SK-N-SH (cell line): ENCODE data around the gene AJUBA. TPM values are rescaled to one million over a fixed set of nuclear protein-coding genes. Genes with fewer than 3 reads are reported as not detected.

Experiments
- CTCF ChIA-PET: fragments of 300-600, 350-600 bp; formaldehyde crosslinking; extraction: SDS; loops from one replicate; lab custom pipeline; 2021; lab: Yijun Ruan, JAX
- POLR2A ChIA-PET: fragments of 350-600 bp; sonication (Branson Sonifier 250); formaldehyde crosslinking; extraction: SDS; loops from one replicate; lab custom pipeline; 2020; ENCODE audit warnings: antibody characterized with exemption, inconsistent platforms; lab: Yijun Ruan, JAX
- DNase-seq: peaks from one replicate; pipeline ENCODE4 v3.0.0; 2012
- H2AFZ ChIP-seq: fragments of 200-600 bp; sonication (generic); 2 replicates; pipeline ENCODE4 v1.8.1; 2016; ENCODE audit warnings: antibody characterized with exemption, mild to moderate bottlenecking, low read depth
- H3F3A ChIP-seq: fragments of 200-600 bp; sonication (generic); replicated peaks from 2 replicates; pipeline ENCODE3; 2016; ENCODE audit warnings: antibody characterized with exemption, mild to moderate bottlenecking; ENCODE audit not compliant: insufficient read depth
- H3K27ac ChIP-seq, 2 experiments: fragments of 200-500 bp in 1 of 2; fragments of 200-600 bp in 1 of 2; sonication (Bioruptor generic) in 1 of 2; sonication (generic), shearing (Covaris generic) in 1 of 2; 2 replicates each; pipeline versions ENCODE4 v1.5.1 to v1.6.1; 2014 to 2016; ENCODE audit warnings: low read depth in 2 of 2, inconsistent platforms in 1 of 2, low read length in 1 of 2, mild to moderate bottlenecking in 1 of 2, mixed read lengths in 1 of 2
- H3K27me3 ChIP-seq: fragments of 200-600 bp; sonication (generic), shearing (Covaris generic); 2 replicates; pipeline ENCODE4 v1.6.1; 2016; ENCODE audit warnings: mixed run types; ENCODE audit not compliant: insufficient read depth
- H3K36me3 ChIP-seq, 2 experiments: fragments of 200-500 bp in 1 of 2; fragments of 200-600 bp in 1 of 2; sonication (Bioruptor generic) in 1 of 2; sonication (generic) in 1 of 2; replicated peaks in 1 of 2; 2 replicates each; pipeline versions ENCODE3 to v1.5.1; 2014 to 2016; ENCODE audit warnings: low read length in 1 of 2, mild to moderate bottlenecking in 1 of 2; ENCODE audit not compliant: insufficient read depth in 2 of 2, control insufficient read depth in 1 of 2
- H3K4me1 ChIP-seq, 2 experiments: fragments of 200-500 bp in 1 of 2; fragments of 200-600 bp in 1 of 2; sonication (Bioruptor generic) in 1 of 2; sonication (generic), shearing (Covaris generic) in 1 of 2; 2 replicates each; pipeline versions ENCODE4 v1.5.1 to v1.6.1; 2014 to 2016; ENCODE audit warnings: low read depth in 1 of 2, low read length in 1 of 2, mixed run types in 1 of 2; ENCODE audit not compliant: insufficient read depth in 2 of 2, control insufficient read depth in 1 of 2
- H3K4me2 ChIP-seq: fragments of 200-600 bp; sonication (generic), shearing (Covaris generic); 2 replicates; pipeline ENCODE4 v1.6.1; 2017; ENCODE audit warnings: mixed run types
- H3K4me3 ChIP-seq, 2 experiments: fragments of 200-500 bp in 1 of 2; fragments of 200-600 bp in 1 of 2; sonication (Bioruptor generic) in 1 of 2; sonication (generic), shearing (Covaris generic) in 1 of 2; 2 replicates each; pipeline versions ENCODE4 v1.5.1 to v1.8.1; 2014 to 2016; ENCODE audit warnings: low read depth in 2 of 2, inconsistent platforms in 1 of 2, low read length in 1 of 2, mild to moderate bottlenecking in 1 of 2, mixed read lengths in 1 of 2, moderate library complexity in 1 of 2
- H3K79me2 ChIP-seq: fragments of 200-600 bp; sonication (generic); 2 replicates; pipeline ENCODE4 v1.8.1; 2017; ENCODE audit warnings: mild to moderate bottlenecking; ENCODE audit not compliant: insufficient read depth
- H3K9ac ChIP-seq: fragments of 200-600 bp; sonication (generic); 2 replicates; pipeline ENCODE4 v1.6.1; 2017; ENCODE audit warnings: mixed run types
- H3K9me2 ChIP-seq: fragments of 200-600 bp; sonication (generic); 2 replicates; pipeline ENCODE4 v1.6.1; 2017; ENCODE audit warnings: mixed run types
- H3K9me3 ChIP-seq: fragments of 200-600 bp; sonication (generic); 2 replicates; pipeline ENCODE4 v1.6.1; 2017; ENCODE audit warnings: mixed run types, mild to moderate bottlenecking, moderate library complexity
- H4K20me1 ChIP-seq: fragments of 200-600 bp; sonication (generic); 2 replicates; pipeline ENCODE4 v1.6.1; 2017; ENCODE audit warnings: mild to moderate bottlenecking, mixed run types; ENCODE audit not compliant: insufficient read depth
- EZH2phosphoT487 ChIP-seq: fragments of 200-600 bp; sonication (generic); IDR thresholded peaks from 2 replicates; pipeline ENCODE4 v1.6.1; 2017; ENCODE audit warnings: low read depth, mixed run types, mild to moderate bottlenecking, antibody characterized with exemption, moderate library complexity, borderline replicate concordance
- FOXJ3 ChIP-seq: sonication (generic); formaldehyde crosslinking; IDR thresholded peaks from 2 replicates; pipeline ENCODE4 v1.5.1; 2020; ENCODE audit warnings: mild to moderate bottlenecking, missing genetic modification reagents
- GABPA ChIP-seq: IDR thresholded peaks from 2 replicates; pipeline ENCODE4 v1.4.0; 2012; ENCODE audit warnings: low read depth, mild to moderate bottlenecking
- MXI1 ChIP-seq: IDR thresholded peaks from 2 replicates; pipeline ENCODE4 v1.6.1; 2012; ENCODE audit warnings: mild to moderate bottlenecking, low read depth, low read length, improper control_type of control experiment
- RAD21 ChIP-seq: IDR thresholded peaks from 2 replicates; pipeline ENCODE4 v1.6.1; 2012; ENCODE audit warnings: mild to moderate bottlenecking, low read length
- RCOR1 ChIP-seq: fragments of 150-350 bp; IDR thresholded peaks from 2 replicates; pipeline ENCODE4 v1.6.1; 2017; ENCODE audit warnings: antibody characterized with exemption, low read length
- RFX5 ChIP-seq: IDR thresholded peaks from 2 replicates; pipeline ENCODE4 v1.6.1; 2012; ENCODE audit warnings: mild to moderate bottlenecking, improper control_type of control experiment, low read length
- SIN3A ChIP-seq: IDR thresholded peaks from 2 replicates; pipeline ENCODE4 v1.6.1; 2012; ENCODE audit warnings: low read depth, mild to moderate bottlenecking, low read length, moderate library complexity, borderline replicate concordance
- SMC3 ChIP-seq: IDR thresholded peaks from 2 replicates; pipeline ENCODE4 v1.6.1; 2012; ENCODE audit warnings: low read depth, low read length, improper control_type of control experiment
- TEAD4 ChIP-seq: IDR thresholded peaks from 2 replicates; pipeline ENCODE4 v1.4.0; 2012; ENCODE audit warnings: mild to moderate bottlenecking, borderline replicate concordance; ENCODE audit not compliant: insufficient read depth
- WGBS: methylation state at CpG from one replicate; pipeline ENCODE4 v1.1.6; 2017; ENCODE audit warnings: low lambda C conversion rate; 5-methylcytosine and 5-hydroxymethylcytosine counted together
- polyA plus RNA-seq, 3 experiments: library from polyadenylated mRNA; depleted of rRNA; stranded (reverse); fragments of >200 nt; gene quantifications; 2 replicates each; pipeline ENCODE4 v1.2.3, GENCODE V29; 2012
- TF ChIP-seq, protein P1 (sequence below): IDR thresholded peaks from 2 replicates; pipeline ENCODE4 v1.4.0; 2012; ENCODE audit warnings: low read depth
- TF ChIP-seq, protein P2 (sequence below): IDR thresholded peaks from 2 replicates; pipeline ENCODE4 v1.4.0; 2012; ENCODE audit warnings: low read depth, borderline replicate concordance
- TF ChIP-seq, protein P3 (sequence below): IDR thresholded peaks from 2 replicates; pipeline ENCODE4 v1.6.1; 2012; ENCODE audit warnings: mild to moderate bottlenecking, low read depth, low read length, moderate library complexity
- TF ChIP-seq, protein P4 (sequence below): fragments of 200-600 bp; sonication (generic); IDR thresholded peaks from 2 replicates; pipeline ENCODE4 v1.6.1; 2017; ENCODE audit warnings: antibody characterized with exemption, mild to moderate bottlenecking, moderate library complexity
- TF ChIP-seq, protein P5 (sequence below): IDR thresholded peaks from 2 replicates; pipeline ENCODE4 v1.4.0; 2012; ENCODE audit warnings: low read depth, borderline replicate concordance

The AJUBA gene
- polyA plus RNA-seq, 1 of the 3 experiments (the other 2 are of a cell fraction): 24.4 TPM

DNA sequence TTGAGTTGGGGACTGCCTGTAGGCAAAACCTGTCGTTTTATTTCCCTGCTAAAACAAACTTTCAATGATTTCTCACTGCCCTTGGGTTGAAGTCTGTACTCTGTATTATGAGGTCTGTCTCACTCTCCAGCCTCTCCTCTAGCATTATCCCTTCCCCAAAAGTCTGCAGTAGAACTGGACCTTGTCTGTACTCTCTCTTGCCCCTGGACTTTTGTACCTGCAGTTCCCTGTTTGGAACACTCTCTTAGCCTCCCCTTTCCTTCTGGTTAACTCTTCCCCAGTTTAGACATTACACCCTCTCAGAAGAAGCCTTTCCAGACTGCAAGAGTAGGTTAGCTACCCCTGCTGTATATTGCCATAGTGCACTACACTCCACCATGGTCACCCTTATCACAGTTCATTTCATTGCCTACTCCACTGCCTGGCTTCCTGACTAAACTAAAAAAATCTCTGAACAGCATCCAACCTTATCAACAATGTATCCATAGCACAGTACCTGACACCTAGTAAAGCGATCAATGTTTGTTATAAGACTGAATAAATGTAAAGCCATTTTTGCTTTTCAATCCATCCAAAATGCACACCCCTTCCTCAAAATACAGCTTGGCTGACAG, 3.6 kb upstream of the AJUBA start:
- no peaks in the 10 kb centered on the region for H3K36me3 ChIP-seq
- no peak for DNase-seq
- no peaks in the 10 kb centered on the region for H3K27me3 ChIP-seq
- no peaks in the 10 kb centered on the region for H3K9me2 ChIP-seq
- 12% methylated on average over 2 of the region's 2 CpGs for WGBS
- H4K20me1 ChIP-seq: no peaks in the 10 kb centered on the region
- H3K27ac ChIP-seq: no peak overlapping the region
- no peaks in the 10 kb centered on the region for H3K9me3 ChIP-seq
- POLR2A ChIA-PET: interaction anchor here (1.0 to 2.1 kb wide), 8 partner anchors 10 to 83 kb away, joined by 3 to 27 read pairs (median 4); partner anchors contain the start of gene CDH24
- H3K9ac ChIP-seq: no peak overlapping the region
- H3F3A ChIP-seq: no peaks in the 10 kb centered on the region
- TF ChIP-seq EZH2phosphoT487 (no peak), TEAD4 (no peak), GABPA (no peak)
- TF ChIP-seq, protein P1, sequence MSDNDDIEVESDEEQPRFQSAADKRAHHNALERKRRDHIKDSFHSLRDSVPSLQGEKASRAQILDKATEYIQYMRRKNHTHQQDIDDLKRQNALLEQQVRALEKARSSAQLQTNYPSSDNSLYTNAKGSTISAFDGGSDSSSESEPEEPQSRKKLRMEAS: no peak
- H3K4me3 ChIP-seq: no peak overlapping the region
- H2AFZ ChIP-seq: no peak overlapping the region
- H3K79me2 ChIP-seq: peaks cover 26% of the 10 kb centered on the region
- CTCF ChIA-PET: interaction anchor here (0.6 to 34.9 kb wide), 44 partner anchors 9 to 1167 kb away, joined by 3 to 1566 read pairs (median 6); partner anchors contain the start of genes CDH24, HAUS4, PRMT5 and PSMB11
- peaks cover 0 to 4% of the 10 kb centered on the region in 2 experiments; a peak in 1 of 4 replicates for H3K4me1 ChIP-seq
- H3K4me2 ChIP-seq: no peak overlapping the region

DNA sequence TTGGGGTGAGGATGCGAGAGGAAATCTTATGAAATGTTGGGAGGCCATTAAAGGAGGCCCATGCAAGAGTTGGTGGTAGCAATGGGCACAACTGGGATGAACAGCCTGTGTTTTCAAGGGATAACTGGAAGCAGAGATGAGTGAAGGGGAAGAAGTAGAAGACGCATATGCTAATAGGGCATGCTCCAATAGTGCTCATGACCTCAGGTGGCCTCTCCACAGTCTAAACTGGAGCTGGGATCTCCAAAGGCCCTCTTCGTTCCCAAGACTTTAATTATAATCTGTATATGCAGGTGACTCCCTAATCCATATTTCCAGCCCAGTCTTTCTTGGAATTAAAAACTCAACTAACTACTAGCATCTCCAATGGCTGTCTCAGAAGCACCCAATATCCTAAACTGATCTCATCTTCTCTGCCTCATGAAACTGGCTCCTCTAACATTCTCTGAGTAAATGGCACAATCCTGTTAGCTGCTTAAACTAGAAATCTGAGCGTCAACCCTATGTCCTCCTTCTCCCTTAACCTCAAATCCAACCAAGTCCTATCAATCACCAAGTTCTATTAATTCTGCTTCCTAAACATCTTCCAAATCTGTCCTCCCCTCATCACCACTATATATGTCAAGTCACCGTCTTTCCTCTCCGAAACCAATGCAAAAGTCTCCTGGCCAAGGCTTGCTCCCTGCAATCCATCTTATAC, 2.8 kb upstream of the AJUBA start:
- POLR2A ChIA-PET: interaction anchor here (0.9 to 1.7 kb wide), 2 partner anchors 11 to 73 kb away, joined by 3 to 10 read pairs; no protein-coding TSS in a partner anchor
- WGBS: 87% methylated on average over 6 of the region's 6 CpGs
- Histone ChIP-seq H3K27me3 (no peaks in the 10 kb centered on the region), H3K4me1 (peaks cover 3 to 11% of the 10 kb centered on the region in 2 experiments), H3K79me2 (peaks cover 34% of the 10 kb centered on the region), H3K4me3 (no peak overlapping the region), H3F3A (peaks cover 3% of the 10 kb centered on the region), H3K9me3 (no peaks in the 10 kb centered on the region), H2AFZ (no peak overlapping the region), H3K4me2 (no peak overlapping the region), H3K9me2 (no peaks in the 10 kb centered on the region), H4K20me1 (no peaks in the 10 kb centered on the region), H3K36me3 (no peaks in the 10 kb centered on the region), H3K27ac (no peak overlapping the region), H3K9ac (no peak overlapping the region)
- no peak for DNase-seq
- CTCF ChIA-PET: interaction anchor here (0.9 to 34.9 kb wide), 16 partner anchors 10 to 428 kb away, joined by 3 to 1566 read pairs (median 8); partner anchors contain the start of genes CDH24, PRMT5 and PSMB11
- TF ChIP-seq RAD21: no peak
- no peak for TF ChIP-seq FOXJ3 (CRISPR knock-in tag)
- TF ChIP-seq, protein P2, sequence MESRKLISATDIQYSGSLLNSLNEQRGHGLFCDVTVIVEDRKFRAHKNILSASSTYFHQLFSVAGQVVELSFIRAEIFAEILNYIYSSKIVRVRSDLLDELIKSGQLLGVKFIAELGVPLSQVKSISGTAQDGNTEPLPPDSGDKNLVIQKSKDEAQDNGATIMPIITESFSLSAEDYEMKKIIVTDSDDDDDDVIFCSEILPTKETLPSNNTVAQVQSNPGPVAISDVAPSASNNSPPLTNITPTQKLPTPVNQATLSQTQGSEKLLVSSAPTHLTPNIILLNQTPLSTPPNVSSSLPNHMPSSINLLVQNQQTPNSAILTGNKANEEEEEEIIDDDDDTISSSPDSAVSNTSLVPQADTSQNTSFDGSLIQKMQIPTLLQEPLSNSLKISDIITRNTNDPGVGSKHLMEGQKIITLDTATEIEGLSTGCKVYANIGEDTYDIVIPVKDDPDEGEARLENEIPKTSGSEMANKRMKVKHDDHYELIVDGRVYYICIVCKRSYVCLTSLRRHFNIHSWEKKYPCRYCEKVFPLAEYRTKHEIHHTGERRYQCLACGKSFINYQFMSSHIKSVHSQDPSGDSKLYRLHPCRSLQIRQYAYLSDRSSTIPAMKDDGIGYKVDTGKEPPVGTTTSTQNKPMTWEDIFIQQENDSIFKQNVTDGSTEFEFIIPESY: no peak
- TF ChIP-seq, protein P3, sequence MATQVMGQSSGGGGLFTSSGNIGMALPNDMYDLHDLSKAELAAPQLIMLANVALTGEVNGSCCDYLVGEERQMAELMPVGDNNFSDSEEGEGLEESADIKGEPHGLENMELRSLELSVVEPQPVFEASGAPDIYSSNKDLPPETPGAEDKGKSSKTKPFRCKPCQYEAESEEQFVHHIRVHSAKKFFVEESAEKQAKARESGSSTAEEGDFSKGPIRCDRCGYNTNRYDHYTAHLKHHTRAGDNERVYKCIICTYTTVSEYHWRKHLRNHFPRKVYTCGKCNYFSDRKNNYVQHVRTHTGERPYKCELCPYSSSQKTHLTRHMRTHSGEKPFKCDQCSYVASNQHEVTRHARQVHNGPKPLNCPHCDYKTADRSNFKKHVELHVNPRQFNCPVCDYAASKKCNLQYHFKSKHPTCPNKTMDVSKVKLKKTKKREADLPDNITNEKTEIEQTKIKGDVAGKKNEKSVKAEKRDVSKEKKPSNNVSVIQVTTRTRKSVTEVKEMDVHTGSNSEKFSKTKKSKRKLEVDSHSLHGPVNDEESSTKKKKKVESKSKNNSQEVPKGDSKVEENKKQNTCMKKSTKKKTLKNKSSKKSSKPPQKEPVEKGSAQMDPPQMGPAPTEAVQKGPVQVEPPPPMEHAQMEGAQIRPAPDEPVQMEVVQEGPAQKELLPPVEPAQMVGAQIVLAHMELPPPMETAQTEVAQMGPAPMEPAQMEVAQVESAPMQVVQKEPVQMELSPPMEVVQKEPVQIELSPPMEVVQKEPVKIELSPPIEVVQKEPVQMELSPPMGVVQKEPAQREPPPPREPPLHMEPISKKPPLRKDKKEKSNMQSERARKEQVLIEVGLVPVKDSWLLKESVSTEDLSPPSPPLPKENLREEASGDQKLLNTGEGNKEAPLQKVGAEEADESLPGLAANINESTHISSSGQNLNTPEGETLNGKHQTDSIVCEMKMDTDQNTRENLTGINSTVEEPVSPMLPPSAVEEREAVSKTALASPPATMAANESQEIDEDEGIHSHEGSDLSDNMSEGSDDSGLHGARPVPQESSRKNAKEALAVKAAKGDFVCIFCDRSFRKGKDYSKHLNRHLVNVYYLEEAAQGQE: no peak
- TF ChIP-seq RFX5: no peak
- TF ChIP-seq, protein P4, sequence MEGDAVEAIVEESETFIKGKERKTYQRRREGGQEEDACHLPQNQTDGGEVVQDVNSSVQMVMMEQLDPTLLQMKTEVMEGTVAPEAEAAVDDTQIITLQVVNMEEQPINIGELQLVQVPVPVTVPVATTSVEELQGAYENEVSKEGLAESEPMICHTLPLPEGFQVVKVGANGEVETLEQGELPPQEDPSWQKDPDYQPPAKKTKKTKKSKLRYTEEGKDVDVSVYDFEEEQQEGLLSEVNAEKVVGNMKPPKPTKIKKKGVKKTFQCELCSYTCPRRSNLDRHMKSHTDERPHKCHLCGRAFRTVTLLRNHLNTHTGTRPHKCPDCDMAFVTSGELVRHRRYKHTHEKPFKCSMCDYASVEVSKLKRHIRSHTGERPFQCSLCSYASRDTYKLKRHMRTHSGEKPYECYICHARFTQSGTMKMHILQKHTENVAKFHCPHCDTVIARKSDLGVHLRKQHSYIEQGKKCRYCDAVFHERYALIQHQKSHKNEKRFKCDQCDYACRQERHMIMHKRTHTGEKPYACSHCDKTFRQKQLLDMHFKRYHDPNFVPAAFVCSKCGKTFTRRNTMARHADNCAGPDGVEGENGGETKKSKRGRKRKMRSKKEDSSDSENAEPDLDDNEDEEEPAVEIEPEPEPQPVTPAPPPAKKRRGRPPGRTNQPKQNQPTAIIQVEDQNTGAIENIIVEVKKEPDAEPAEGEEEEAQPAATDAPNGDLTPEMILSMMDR: no peak
- no peak for TF ChIP-seq SIN3A
- TF ChIP-seq MXI1: no peak
- TF ChIP-seq, protein P5, sequence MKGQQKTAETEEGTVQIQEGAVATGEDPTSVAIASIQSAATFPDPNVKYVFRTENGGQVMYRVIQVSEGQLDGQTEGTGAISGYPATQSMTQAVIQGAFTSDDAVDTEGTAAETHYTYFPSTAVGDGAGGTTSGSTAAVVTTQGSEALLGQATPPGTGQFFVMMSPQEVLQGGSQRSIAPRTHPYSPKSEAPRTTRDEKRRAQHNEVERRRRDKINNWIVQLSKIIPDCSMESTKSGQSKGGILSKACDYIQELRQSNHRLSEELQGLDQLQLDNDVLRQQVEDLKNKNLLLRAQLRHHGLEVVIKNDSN: no peak
- TF ChIP-seq GABPA: no peak
- no peak for TF ChIP-seq SMC3
- no peak for TF ChIP-seq RCOR1
